ENCODE data around the gene OR2AT4. TPM values are rescaled to one million over a fixed set of nuclear protein-coding genes. Genes with fewer than 3 reads are reported as not detected.

Gene OR2AT4
- total and polyA plus RNA-seq, 2 of the 8 experiments (the other 6 are each of a cell fraction or from before 2014, with no cell fraction given), result not detected

GRCh38 chr11:75097173-75097557 lies 489 bp upstream of the OR2AT4 start (continued):
- TF ChIP-seq CHD7 (IDR thresholded peaks at IDR 0.05; ENCODE audit: insufficient replicate concordance, low read length) (no peak), CHD1 (IDR thresholded peaks at IDR 0.05; ENCODE audit: low read depth, low read length) (no peak), MAX (IDR thresholded peaks at IDR 0.05) (no peak), RAD21 (IDR thresholded peaks at IDR 0.05 in 1 of 2, conservative IDR thresholded peaks at IDR 0.05 in 1 of 2; ENCODE audit: low read depth in 2 of 2, low read length in 2 of 2) (no peak), JUN (IDR thresholded peaks at IDR 0.05; ENCODE audit: low read depth, low read length) (no peak)
